SK-N-SH (cell line): ENCODE results near the gene PLD1. TPM values are rescaled to one million over a fixed set of nuclear protein-coding genes. Genes with fewer than 3 reads are reported as not detected.

Experiments used
- CTCF ChIA-PET: fragments of 300-600, 350-600 bp; formaldehyde crosslinking; extraction: SDS; loops from one replicate; lab custom pipeline; 2021; lab: Yijun Ruan, JAX
- POLR2A ChIA-PET: fragments of 350-600 bp; sonication (Branson Sonifier 250); formaldehyde crosslinking; extraction: SDS; loops from one replicate; lab custom pipeline; 2020; ENCODE audit warnings: antibody characterized with exemption, inconsistent platforms; lab: Yijun Ruan, JAX
- DNase-seq: peaks from one replicate; pipeline ENCODE4 v3.0.0; 2012
- H2AFZ ChIP-seq: fragments of 200-600 bp; sonication (generic); 2 replicates; pipeline ENCODE4 v1.8.1; 2016; ENCODE audit warnings: antibody characterized with exemption, mild to moderate bottlenecking, low read depth
- H3F3A ChIP-seq: fragments of 200-600 bp; sonication (generic); replicated peaks from 2 replicates; pipeline ENCODE3; 2016; ENCODE audit warnings: antibody characterized with exemption, mild to moderate bottlenecking; ENCODE audit not compliant: insufficient read depth
- H3K27ac ChIP-seq, 2 experiments: fragments of 200-500 bp in 1 of 2; fragments of 200-600 bp in 1 of 2; sonication (Bioruptor generic) in 1 of 2; sonication (generic), shearing (Covaris generic) in 1 of 2; 2 replicates each; pipeline versions ENCODE4 v1.5.1 to v1.6.1; 2014 to 2016; ENCODE audit warnings: low read depth in 2 of 2, inconsistent platforms in 1 of 2, low read length in 1 of 2, mild to moderate bottlenecking in 1 of 2, mixed read lengths in 1 of 2
- H3K27me3 ChIP-seq: fragments of 200-600 bp; sonication (generic), shearing (Covaris generic); 2 replicates; pipeline ENCODE4 v1.6.1; 2016; ENCODE audit warnings: mixed run types; ENCODE audit not compliant: insufficient read depth
- H3K36me3 ChIP-seq, 2 experiments: fragments of 200-500 bp in 1 of 2; fragments of 200-600 bp in 1 of 2; sonication (Bioruptor generic) in 1 of 2; sonication (generic) in 1 of 2; replicated peaks in 1 of 2; 2 replicates each; pipeline versions ENCODE3 to v1.5.1; 2014 to 2016; ENCODE audit warnings: low read length in 1 of 2, mild to moderate bottlenecking in 1 of 2; ENCODE audit not compliant: insufficient read depth in 2 of 2, control insufficient read depth in 1 of 2
- H3K4me1 ChIP-seq, 2 experiments: fragments of 200-500 bp in 1 of 2; fragments of 200-600 bp in 1 of 2; sonication (Bioruptor generic) in 1 of 2; sonication (generic), shearing (Covaris generic) in 1 of 2; 2 replicates each; pipeline versions ENCODE4 v1.5.1 to v1.6.1; 2014 to 2016; ENCODE audit warnings: low read depth in 1 of 2, low read length in 1 of 2, mixed run types in 1 of 2; ENCODE audit not compliant: insufficient read depth in 2 of 2, control insufficient read depth in 1 of 2
- H3K4me2 ChIP-seq: fragments of 200-600 bp; sonication (generic), shearing (Covaris generic); 2 replicates; pipeline ENCODE4 v1.6.1; 2017; ENCODE audit warnings: mixed run types
- H3K4me3 ChIP-seq, 2 experiments: fragments of 200-500 bp in 1 of 2; fragments of 200-600 bp in 1 of 2; sonication (Bioruptor generic) in 1 of 2; sonication (generic), shearing (Covaris generic) in 1 of 2; 2 replicates each; pipeline versions ENCODE4 v1.5.1 to v1.8.1; 2014 to 2016; ENCODE audit warnings: low read depth in 2 of 2, inconsistent platforms in 1 of 2, low read length in 1 of 2, mild to moderate bottlenecking in 1 of 2, mixed read lengths in 1 of 2, moderate library complexity in 1 of 2
- H3K79me2 ChIP-seq: fragments of 200-600 bp; sonication (generic); 2 replicates; pipeline ENCODE4 v1.8.1; 2017; ENCODE audit warnings: mild to moderate bottlenecking; ENCODE audit not compliant: insufficient read depth
- H3K9ac ChIP-seq: fragments of 200-600 bp; sonication (generic); 2 replicates; pipeline ENCODE4 v1.6.1; 2017; ENCODE audit warnings: mixed run types
- H3K9me2 ChIP-seq: fragments of 200-600 bp; sonication (generic); 2 replicates; pipeline ENCODE4 v1.6.1; 2017; ENCODE audit warnings: mixed run types
- H3K9me3 ChIP-seq: fragments of 200-600 bp; sonication (generic); 2 replicates; pipeline ENCODE4 v1.6.1; 2017; ENCODE audit warnings: mixed run types, mild to moderate bottlenecking, moderate library complexity
- H4K20me1 ChIP-seq: fragments of 200-600 bp; sonication (generic); 2 replicates; pipeline ENCODE4 v1.6.1; 2017; ENCODE audit warnings: mild to moderate bottlenecking, mixed run types; ENCODE audit not compliant: insufficient read depth
- CTCF ChIP-seq: fragments of 200-600 bp; sonication (generic); IDR thresholded peaks from 2 replicates; pipeline ENCODE4 v1.6.1; 2017; ENCODE audit warnings: antibody characterized with exemption, mild to moderate bottlenecking, moderate library complexity
- EZH2phosphoT487 ChIP-seq: fragments of 200-600 bp; sonication (generic); IDR thresholded peaks from 2 replicates; pipeline ENCODE4 v1.6.1; 2017; ENCODE audit warnings: low read depth, mixed run types, mild to moderate bottlenecking, antibody characterized with exemption, moderate library complexity, borderline replicate concordance
- FOXJ3 ChIP-seq: sonication (generic); formaldehyde crosslinking; IDR thresholded peaks from 2 replicates; pipeline ENCODE4 v1.5.1; 2020; ENCODE audit warnings: mild to moderate bottlenecking, missing genetic modification reagents
- GABPA ChIP-seq: IDR thresholded peaks from 2 replicates; pipeline ENCODE4 v1.4.0; 2012; ENCODE audit warnings: low read depth, mild to moderate bottlenecking
- GATA2 ChIP-seq: sonication (generic); formaldehyde crosslinking; IDR thresholded peaks from 2 replicates; pipeline ENCODE4 v1.5.0; 2020; ENCODE audit warnings: mild to moderate bottlenecking, missing genetic modification reagents
- JUND ChIP-seq: IDR thresholded peaks from 2 replicates; pipeline ENCODE4 v1.4.0; 2012
- MXI1 ChIP-seq: IDR thresholded peaks from 2 replicates; pipeline ENCODE4 v1.6.1; 2012; ENCODE audit warnings: mild to moderate bottlenecking, low read depth, low read length, improper control_type of control experiment
- NFIC ChIP-seq: IDR thresholded peaks from 2 replicates; pipeline ENCODE4 v1.4.0; 2012; ENCODE audit warnings: borderline replicate concordance
- RCOR1 ChIP-seq: fragments of 150-350 bp; IDR thresholded peaks from 2 replicates; pipeline ENCODE4 v1.6.1; 2017; ENCODE audit warnings: antibody characterized with exemption, low read length
- RFX5 ChIP-seq: IDR thresholded peaks from 2 replicates; pipeline ENCODE4 v1.6.1; 2012; ENCODE audit warnings: mild to moderate bottlenecking, improper control_type of control experiment, low read length
- SIN3A ChIP-seq: IDR thresholded peaks from 2 replicates; pipeline ENCODE4 v1.6.1; 2012; ENCODE audit warnings: low read depth, mild to moderate bottlenecking, low read length, moderate library complexity, borderline replicate concordance
- TAF1 ChIP-seq: IDR thresholded peaks from 2 replicates; pipeline ENCODE4 v1.6.1; 2012; ENCODE audit warnings: low read depth, mild to moderate bottlenecking, low read length, moderate library complexity, borderline replicate concordance
- TEAD4 ChIP-seq: IDR thresholded peaks from 2 replicates; pipeline ENCODE4 v1.4.0; 2012; ENCODE audit warnings: mild to moderate bottlenecking, borderline replicate concordance; ENCODE audit not compliant: insufficient read depth
- USF2 ChIP-seq: fragments of 150-350 bp; IDR thresholded peaks from 2 replicates; pipeline ENCODE4 v1.6.1; 2017; ENCODE audit warnings: antibody characterized with exemption, low read length, low read depth, borderline replicate concordance
- YY1 ChIP-seq: IDR thresholded peaks from 2 replicates; pipeline ENCODE4 v1.4.0; 2012; ENCODE audit warnings: low read depth, mild to moderate bottlenecking
- WGBS: methylation state at CpG from one replicate; pipeline ENCODE4 v1.1.6; 2017; ENCODE audit warnings: low lambda C conversion rate; 5-methylcytosine and 5-hydroxymethylcytosine counted together
- polyA plus RNA-seq, 3 experiments: library from polyadenylated mRNA; depleted of rRNA; stranded (reverse); fragments of >200 nt; gene quantifications; 2 replicates each; pipeline ENCODE4 v1.2.3, GENCODE V29; 2012
- TF ChIP-seq, protein P1 (sequence below): fragments of 150-350 bp; IDR thresholded peaks from 2 replicates; pipeline ENCODE4 v1.6.1; 2016; ENCODE audit warnings: mild to moderate bottlenecking, low read depth, low read length

The PLD1 gene
- polyA plus RNA-seq, 1 of the 3 experiments (the other 2 are of a cell fraction): 6.2 TPM

- POLR2A ChIA-PET: no interaction called here
These were observed 122.7 kb downstream of the PLD1 start for GRCh38 chr3:171687581-171687980.

GRCh38 chr3:171687064-171687463 lies 123.2 kb downstream of the PLD1 start:
- Histone ChIP-seq H3K9me3 (no peaks in the 10 kb centered on the region), H3F3A (no peaks in the 10 kb centered on the region), H3K79me2 (no peaks in the 10 kb centered on the region), H3K4me1 (no peaks in the 10 kb centered on the region; a peak in 2 of 4 replicates), H3K4me3 (no peak overlapping the region), H3K9me2 (no peaks in the 10 kb centered on the region), H3K9ac (no peak overlapping the region), H2AFZ (no peak overlapping the region), H4K20me1 (no peaks in the 10 kb centered on the region), H3K36me3 (peaks cover 0 to 3% of the 10 kb centered on the region in 2 experiments), H3K4me2 (no peak overlapping the region), H3K27ac (no peak overlapping the region), H3K27me3 (no peaks in the 10 kb centered on the region)
- WGBS: 96% methylated on average over 5 of the region's 5 CpGs
- ChIA-PET CTCF (interaction anchor here (1.5 kb wide), 1 partner anchor 85 kb away, joined by 3 read pairs; no protein-coding TSS in a partner anchor), POLR2A (no interaction called here)
- no peak for DNase-seq
- TF ChIP-seq, protein P1, sequence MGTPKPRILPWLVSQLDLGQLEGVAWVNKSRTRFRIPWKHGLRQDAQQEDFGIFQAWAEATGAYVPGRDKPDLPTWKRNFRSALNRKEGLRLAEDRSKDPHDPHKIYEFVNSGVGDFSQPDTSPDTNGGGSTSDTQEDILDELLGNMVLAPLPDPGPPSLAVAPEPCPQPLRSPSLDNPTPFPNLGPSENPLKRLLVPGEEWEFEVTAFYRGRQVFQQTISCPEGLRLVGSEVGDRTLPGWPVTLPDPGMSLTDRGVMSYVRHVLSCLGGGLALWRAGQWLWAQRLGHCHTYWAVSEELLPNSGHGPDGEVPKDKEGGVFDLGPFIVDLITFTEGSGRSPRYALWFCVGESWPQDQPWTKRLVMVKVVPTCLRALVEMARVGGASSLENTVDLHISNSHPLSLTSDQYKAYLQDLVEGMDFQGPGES: no peak
- TF ChIP-seq USF2: no peak
- TF ChIP-seq RCOR1: no peak
- TF ChIP-seq FOXJ3 (CRISPR knock-in tag): no peak
- TF ChIP-seq TEAD4: no peak

More at GRCh38 chr3:171687581-171687980, 122.7 kb downstream of the PLD1 start:
- Histone ChIP-seq H3K4me1 (no peaks in the 10 kb centered on the region; a peak in 2 of 4 replicates), H3K4me2 (no peak overlapping the region), H3K36me3 (peaks cover 0 to 3% of the 10 kb centered on the region in 2 experiments), H3K27me3 (no peaks in the 10 kb centered on the region), H3K79me2 (no peaks in the 10 kb centered on the region), H3K9ac (no peak overlapping the region), H3K9me3 (no peaks in the 10 kb centered on the region), H2AFZ (no peak overlapping the region), H3K27ac (no peak overlapping the region), H3K4me3 (no peak overlapping the region), H4K20me1 (no peaks in the 10 kb centered on the region), H3K9me2 (no peaks in the 10 kb centered on the region), H3F3A (no peaks in the 10 kb centered on the region)
- no peak for TF ChIP-seq TAF1
- no peak for TF ChIP-seq MXI1
- TF ChIP-seq GATA2: no peak
- TF ChIP-seq NFIC: no peak
- no peak for TF ChIP-seq SIN3A
- no peak for TF ChIP-seq JUND
- no peak for TF ChIP-seq YY1
- TF ChIP-seq RFX5: no peak
- no peak for TF ChIP-seq CTCF
- TF ChIP-seq USF2: no peak
- TF ChIP-seq GABPA: no peak
- TF ChIP-seq EZH2phosphoT487: no peak
- CTCF ChIA-PET: interaction anchor here (1.5 to 2.2 kb wide), 2 partner anchors 16 to 85 kb away, joined by 3 to 7 read pairs; no protein-coding TSS in a partner anchor
- no peak for DNase-seq
